Ammon's horn (tissue), 1 donor: ENCODE data around the gene POU2F3.
A peak's percentile ranks its signal among the peaks of the same experiment; 100 is the strongest.

ENCODE experiments used
- DNase-seq: peaks from one replicate; pipeline ENCODE4 v3.0.0-alpha.2; 2016; ENCODE audit warnings: low spot score

POU2F3 gene

DNA sequence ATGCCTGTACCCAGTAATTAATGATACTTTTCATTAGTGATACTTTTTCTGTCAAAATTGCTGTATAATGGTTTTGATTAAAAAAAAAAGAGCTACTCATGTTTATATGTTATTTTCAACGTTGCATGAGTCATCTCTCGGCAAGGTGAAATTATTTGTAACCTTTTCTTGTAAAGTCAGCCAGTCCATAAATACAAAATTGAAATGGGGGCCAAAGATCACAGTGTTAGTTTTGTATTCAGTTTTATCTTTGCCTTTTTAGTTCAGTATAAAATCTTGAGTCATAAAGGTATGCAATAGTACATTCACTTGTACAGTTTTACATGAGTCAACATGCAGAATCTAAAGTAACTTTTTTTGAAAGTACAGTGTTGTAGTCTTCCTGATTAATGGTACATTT is 100.6 kb downstream of the POU2F3 start:
- no peak for DNase-seq

DNA sequence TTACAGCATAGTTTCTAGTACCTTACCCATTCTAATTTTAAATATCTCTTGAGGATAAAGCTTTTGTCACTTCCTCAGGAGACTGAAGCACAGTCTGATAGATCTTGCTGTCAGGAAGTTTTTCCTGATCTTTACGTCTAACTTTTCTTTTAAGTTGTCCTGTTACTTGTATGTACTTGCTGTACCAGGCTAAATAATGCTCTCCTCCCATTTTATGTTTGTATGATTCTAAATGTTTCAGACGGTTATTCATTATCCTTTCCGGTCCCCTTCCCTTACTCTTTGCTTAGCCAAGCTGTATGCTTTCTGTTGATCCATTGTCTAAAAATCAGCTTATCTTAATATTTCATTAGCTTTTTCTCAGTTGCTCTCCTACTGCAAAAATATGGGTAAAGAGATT is 102.3 kb downstream of the POU2F3 start:
- DNase-seq: no peak

DNA sequence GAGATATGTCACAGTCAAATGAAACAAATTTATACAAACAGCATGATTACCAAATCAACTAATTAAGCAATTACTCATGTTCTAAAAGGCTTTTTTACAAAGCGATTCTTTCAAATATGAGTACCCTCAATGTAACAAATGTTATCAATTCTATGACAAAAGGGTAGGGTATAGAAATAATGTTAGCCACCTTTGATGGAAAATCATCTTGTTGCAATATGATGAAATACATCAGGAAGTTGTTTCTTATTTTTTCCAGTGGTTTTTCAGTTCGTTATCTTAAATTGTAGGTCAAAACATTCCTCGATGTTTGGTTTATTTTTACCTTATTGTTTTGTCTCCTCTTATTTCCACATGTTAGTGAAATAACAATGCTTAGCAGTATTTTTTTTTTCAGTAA is 102.7 kb downstream of the POU2F3 start:
- DNase-seq: no peak

DNA sequence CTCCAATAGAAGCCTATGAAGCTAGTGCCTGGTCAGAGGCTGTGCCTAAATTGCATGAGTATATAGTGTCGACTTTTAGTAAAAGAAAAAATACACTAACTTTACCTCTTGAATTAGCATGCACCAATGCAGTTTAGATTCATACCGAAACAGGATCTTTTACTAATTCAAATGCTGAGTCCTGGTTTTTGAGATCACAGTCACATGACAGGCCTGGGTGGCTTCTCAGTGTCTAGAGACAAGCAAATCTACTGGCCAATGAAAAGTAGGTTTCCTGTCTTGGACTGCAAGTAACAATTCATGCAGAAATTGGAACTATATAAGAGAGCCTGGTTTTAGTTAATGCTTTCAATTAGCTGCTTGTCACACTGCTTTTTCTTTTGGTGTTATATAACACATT is 103.5 kb downstream of the POU2F3 start:
- peak; percentile 72 for DNase-seq

DNA sequence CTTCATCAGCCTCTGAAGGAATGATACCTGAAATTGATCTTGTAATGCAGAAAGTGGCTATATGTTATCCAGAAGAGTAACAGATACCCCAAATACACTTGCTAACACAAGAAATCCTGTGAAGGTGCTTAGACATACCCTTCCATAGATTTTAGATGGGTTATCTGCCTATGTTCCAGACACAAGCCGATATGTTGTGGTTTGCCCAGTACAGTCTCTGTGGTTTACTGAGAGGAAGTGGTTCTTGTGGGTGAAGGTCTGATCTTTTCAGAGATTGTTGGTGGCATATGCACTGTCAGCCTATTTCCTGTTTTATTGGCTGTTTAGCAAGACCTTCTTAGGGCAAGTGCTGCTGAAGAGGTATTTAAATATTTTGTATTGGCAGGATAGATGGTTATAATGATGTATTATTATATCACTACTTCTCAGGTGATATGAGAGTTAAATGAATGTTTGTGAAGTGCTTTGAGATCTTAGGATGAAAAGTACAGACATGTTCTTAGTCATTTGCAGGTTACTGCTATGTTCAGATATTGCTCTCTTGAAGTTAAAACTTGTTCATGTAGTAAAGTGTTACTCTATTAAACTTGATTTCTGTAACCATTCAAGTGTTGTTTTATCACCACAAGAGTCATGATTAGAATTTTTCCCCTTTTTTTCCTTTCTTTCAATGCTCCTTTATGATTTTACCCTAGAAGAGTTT is 104.5 kb downstream of the POU2F3 start:
- DNase-seq: peak; percentile 56

DNA sequence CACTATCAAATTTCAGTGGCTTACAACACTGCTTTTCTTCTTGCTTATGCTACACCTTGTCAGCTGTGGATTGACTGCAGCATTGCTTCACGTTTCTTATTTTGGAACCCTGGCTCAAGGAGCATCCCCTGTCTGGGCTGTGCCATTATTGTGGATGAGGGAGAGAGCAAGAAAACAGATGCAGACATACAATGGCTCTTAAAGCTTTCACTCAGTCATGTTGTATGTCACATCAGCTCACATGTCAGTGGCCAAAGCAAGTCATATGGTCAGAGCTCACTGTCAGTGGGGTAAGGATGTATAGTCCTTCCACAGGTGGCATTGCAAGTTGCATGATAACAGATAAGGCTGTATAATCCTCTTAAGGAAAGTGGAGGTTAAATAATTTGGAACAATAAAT is 106.3 kb downstream of the POU2F3 start:
- DNase-seq: no peak

DNA sequence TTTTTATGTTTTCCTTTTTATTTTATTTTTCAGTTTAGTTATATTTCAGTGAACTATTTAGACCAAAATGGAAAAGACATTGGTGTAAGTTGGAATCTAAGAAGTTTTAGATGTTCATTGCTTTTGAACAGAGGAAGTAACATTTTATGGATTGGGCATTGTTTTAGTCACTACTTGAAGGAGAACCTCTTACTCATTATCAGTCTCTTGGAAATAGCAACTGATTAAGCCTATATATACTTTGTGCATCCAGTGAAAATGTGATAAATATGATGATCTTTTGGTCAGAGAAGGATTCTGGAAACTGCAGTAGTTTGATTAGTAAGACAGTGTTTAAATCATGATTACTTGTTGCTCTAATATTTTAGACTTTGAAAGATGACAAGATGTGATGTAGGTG is 110.7 kb downstream of the POU2F3 start:
- no peak for DNase-seq

DNA sequence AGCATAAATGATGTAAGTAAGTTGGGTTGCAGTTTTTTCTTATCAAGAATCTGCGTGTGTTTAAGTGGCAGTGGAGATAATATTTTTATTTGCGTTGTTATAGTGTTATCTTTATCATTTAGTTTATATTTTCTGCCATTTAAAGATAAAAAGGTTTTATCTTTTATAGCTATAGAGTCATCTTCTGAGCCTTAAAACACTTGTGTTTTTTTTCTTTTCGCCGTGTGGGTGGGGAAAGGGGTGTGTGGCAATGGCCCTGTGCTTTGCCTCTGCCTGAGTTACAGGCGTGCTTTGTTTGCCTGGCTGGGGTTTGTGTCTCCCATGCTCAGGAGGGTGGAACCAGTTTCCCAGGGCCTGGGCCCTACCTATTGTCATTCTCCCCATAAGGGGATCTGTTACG is 112.5 kb downstream of the POU2F3 start:
- DNase-seq: no peak

DNA sequence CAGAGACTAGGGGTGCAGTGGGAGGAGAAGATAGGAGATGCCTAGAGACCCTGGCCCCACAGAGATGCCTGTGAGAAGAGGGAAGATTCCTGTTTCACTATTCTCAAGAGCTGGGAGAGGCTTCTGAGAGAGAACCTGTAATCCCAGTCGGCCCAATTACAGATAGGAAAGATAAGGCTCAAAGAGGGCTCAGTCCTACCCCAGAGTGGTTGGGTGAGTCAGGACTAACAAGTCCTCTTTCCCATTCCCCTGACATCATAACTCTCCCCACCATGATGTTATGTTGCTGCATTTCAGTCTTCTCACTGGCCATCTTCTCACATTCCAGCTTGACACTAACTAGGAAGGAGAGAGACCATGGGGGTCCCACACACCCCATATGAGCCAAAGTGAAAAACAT is 114.1 kb downstream of the POU2F3 start:
- no peak for DNase-seq

DNA sequence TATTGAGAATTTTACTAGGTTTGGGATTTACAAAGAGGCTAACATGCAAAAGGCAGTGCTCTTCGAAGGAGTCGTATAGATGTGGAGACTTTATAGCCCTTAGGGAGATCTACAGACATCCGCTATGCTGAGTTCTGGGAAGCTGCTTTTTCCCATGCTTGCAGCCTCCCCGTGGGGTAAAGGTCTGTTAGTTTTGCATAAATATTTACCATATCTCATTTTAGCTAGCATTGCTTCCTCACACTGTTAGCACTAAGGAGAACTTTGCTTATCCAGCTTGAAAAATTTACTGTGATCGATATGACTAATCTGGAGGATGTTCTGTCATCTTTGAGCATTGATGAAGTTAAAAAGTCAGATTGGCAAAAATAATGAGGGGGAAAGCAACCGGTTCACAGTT is 114.8 kb downstream of the POU2F3 start:
- no peak for DNase-seq

DNA sequence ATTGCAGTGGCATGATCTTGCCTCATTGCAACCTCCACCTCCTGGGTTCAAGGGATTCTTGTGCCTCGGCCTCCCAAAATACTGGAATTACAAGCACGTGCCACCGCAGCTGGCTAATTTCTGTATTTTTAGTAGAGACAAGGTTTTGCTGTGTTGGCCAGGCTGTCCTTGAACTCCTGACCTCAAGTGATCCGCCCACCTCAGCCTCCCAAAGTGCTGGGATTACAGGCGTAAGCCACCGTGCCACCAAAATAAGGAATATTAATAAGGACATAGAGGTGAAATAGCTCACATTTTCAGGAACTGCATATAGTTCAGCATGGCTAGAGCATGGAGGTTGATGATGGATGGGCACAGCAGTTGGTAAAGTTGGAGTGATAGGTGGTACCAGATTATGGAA is 117.7 kb downstream of the POU2F3 start:
- DNase-seq: no peak

DNA sequence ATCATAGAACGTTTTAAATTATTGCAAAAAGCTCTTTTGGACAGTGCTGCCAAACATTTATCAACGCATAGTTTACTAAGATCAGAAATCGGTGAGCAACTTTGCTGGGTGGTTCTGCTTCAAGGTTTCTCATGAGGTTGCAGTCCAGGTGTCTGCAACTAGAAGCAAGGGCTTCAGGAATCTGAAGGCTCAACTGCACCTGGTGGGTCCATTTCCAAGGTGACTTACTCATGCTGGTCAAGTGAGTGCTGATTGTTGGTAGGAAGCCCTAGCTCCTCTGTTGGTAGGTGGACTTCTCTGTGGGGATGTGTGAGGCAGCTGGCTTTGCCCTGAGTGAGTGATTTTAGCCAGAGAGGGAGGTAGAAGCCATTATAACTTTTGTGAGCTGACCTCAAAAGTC is 118.8 kb downstream of the POU2F3 start:
- DNase-seq: no peak

DNA sequence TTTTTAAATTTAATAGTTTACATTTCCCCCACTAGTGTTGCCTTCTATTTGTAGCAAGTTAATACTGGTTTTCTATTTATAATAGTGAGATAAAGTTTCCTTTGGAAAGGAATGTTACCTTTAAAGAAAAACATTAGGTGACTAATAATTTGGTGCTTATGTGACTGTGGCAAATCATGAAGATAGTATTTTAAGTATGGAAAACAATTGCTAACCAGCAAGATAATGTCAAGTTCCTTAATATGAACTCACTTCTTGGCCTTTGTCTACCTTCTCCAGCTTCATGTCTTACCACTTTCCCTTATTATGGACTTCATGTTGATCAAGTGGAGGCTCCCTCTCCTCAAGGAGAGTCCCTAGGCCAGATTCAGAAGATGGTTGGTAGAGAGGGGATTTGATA is 123.5 kb downstream of the POU2F3 start:
- DNase-seq: no peak

DNA sequence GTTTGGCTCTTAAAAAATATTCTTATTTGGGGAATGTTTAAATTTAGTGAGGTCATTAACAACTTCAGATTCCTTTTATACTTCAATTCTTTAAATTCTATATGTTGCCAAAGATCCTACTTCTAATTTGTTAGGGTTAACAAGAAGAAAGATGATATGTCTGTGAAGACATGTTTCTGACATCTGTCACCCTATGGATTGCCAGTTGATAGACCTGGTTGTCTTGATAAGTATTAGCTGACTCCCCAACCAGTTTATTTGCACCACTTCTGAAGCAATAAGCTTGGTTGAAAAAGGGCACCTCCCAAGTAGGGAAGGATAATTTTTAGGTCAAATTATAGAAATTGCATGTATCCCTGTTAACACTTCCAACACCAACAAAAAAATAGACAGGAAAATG is 125.6 kb downstream of the POU2F3 start:
- no peak for DNase-seq
